OCI-LY1 (cell line): ENCODE measurements around the gene RP9.

Experiments used
- EZH2 ChIP-seq: fragments of 200-600 bp; sonication (generic), shearing (Covaris generic); IDR thresholded peaks from 2 replicates; pipeline ENCODE4 v1.8.0; 2017; ENCODE audit warnings: borderline replicate concordance, mixed run types, mild to moderate bottlenecking, antibody characterized with exemption, low read length, moderate library complexity, mixed read lengths
- TF ChIP-seq, protein P1 (sequence below): fragments of 200-600 bp; sonication (generic), shearing (Covaris generic); IDR thresholded peaks from 2 replicates; pipeline ENCODE4 v1.5.1; 2017; ENCODE audit warnings: mild to moderate bottlenecking, antibody characterized with exemption, low read length, moderate library complexity, mixed read lengths

DNA sequence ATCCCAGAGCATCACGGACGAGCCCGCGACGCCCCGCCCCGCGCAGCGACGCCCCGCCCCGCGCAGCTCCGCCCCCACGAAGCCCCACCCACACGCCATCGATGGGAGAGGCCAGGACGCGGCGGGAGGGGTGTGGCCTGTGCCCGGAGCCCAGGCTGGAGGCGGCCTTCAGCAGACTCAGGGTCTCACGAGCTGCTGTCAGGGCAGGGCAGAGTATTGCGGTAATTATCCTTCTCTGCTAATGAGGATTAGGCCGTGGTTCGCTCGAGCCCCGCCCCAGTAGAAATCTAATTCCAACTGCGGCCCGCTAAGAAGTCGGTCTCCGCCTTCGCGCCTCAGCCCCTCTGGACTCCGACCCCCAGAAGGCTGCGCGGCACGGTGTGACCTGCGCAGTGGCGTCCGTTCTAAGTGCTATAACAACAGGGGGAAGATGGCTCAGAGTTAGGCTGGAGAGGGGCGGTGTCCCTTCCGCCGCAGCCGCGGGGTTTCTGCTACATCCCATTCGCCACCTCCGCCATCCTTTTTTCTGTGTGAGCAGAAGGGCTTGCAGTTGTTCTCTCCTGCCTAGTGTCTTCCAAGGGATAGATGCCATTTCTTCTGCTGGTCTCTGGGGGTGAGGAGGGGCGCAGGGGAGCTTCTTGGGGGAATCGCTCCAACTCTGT is 46.3 kb downstream of the RP9 start:
- TF ChIP-seq, protein P1, sequence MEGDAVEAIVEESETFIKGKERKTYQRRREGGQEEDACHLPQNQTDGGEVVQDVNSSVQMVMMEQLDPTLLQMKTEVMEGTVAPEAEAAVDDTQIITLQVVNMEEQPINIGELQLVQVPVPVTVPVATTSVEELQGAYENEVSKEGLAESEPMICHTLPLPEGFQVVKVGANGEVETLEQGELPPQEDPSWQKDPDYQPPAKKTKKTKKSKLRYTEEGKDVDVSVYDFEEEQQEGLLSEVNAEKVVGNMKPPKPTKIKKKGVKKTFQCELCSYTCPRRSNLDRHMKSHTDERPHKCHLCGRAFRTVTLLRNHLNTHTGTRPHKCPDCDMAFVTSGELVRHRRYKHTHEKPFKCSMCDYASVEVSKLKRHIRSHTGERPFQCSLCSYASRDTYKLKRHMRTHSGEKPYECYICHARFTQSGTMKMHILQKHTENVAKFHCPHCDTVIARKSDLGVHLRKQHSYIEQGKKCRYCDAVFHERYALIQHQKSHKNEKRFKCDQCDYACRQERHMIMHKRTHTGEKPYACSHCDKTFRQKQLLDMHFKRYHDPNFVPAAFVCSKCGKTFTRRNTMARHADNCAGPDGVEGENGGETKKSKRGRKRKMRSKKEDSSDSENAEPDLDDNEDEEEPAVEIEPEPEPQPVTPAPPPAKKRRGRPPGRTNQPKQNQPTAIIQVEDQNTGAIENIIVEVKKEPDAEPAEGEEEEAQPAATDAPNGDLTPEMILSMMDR = no peak
- no peak for TF ChIP-seq EZH2
